ENCODE measurements around the gene KRT83.
A peak's percentile ranks its signal among the peaks of the same experiment; 100 is the strongest.
"Not testable (repeated sequence)": the region's sequence is repeated elsewhere in the genome, so short reads cannot be mapped to it uniquely, and the experiment has no call there.

Gene KRT83

GRCh38 chr12:52298677-52299190 is 22.5 kb downstream of the KRT83 start:
- no peak for DNase-seq (ENCODE audit: low spot score)

DNA sequence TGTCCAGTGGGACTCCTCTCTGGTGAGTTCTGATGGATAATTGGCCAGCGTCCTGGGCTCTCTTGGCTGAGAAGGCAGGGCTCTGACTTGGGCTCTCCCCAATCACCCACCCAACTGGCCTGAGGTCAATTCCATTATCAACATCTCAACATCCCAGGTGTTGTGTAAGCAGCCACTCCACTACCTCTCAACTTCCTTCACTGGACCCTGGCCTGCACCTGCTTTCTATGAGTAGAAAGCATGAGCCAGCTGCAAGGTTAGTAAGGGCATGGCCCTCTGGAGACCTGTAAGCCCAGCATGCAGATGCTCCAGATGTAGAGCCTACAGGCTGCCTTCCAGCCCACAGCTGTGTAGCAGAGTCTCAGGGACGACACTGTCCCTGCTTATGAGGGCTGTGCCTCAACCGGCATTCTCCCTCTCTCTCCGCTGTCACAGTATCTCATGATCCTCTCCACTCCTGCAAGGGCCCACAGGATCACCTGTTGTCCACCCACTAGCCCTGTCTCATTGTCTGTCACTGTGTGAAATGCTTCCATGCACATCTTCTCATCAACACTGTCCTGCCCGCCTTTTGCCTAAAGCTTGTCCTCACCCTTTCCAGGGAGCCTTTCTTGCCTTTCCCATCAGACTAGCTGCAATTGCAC is 24.5 kb downstream of the KRT83 start:
- DNase-seq (ENCODE audit: low spot score): no peak
- TF ChIP-seq CTCF (IDR thresholded peaks at IDR 0.05; ENCODE audit: extremely low read depth, missing control alignments): no peak

More at GRCh38 chr12:52298677-52299190, 22.5 kb downstream of the KRT83 start:
- TF ChIP-seq CTCF (IDR thresholded peaks at IDR 0.05; ENCODE audit: extremely low read depth, missing control alignments): no peak

DNA sequence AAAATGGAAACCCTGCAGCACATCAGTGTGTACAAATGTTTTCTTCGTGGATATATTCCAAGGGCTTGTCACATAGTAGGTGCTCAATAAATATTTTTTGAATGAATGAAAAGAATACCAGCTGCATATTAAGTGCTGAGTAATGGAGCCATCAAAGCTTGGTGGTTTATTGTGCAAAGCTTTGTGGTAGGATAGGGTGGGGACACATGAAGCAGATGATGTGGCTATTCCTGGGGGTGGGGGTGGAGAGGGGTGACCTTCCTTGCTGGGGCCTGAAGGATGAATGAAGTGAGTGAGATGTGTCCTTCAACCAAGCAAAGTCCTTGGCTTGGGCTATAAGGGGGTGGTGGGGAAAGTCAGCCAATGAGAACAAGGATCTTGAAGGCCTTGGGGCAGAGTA is 25.5 kb downstream of the KRT83 start:
- TF ChIP-seq CTCF (IDR thresholded peaks at IDR 0.05; ENCODE audit: extremely low read depth, missing control alignments): no peak
- no peak for DNase-seq (ENCODE audit: low spot score)

GRCh38 chr12:52294803-52295202 is 26.4 kb downstream of the KRT83 start:
- DNase-seq (ENCODE audit: low spot score): no peak
- no peak for TF ChIP-seq CTCF (IDR thresholded peaks at IDR 0.05; ENCODE audit: extremely low read depth, missing control alignments)

DNA sequence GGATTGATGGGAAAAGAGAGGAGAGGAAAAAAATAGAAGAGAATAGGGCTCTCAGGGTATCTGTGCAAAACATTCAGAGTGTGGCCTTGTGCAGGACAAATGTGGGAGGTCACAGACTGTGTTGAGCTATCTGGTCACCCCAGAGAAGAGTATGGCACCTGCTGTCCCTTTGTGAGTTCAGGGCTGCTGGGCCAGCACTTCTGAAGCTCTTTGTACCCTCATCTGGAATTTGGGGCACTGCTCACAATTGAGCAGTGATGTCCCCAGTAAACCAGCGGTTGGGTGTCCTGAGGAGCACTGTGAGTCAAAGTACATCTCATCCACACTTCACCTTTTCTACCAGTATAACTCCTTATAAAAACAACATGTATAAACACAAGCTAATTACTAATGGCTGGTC is 27.3 kb downstream of the KRT83 start:
- no peak for TF ChIP-seq CTCF (IDR thresholded peaks at IDR 0.05; ENCODE audit: extremely low read depth, missing control alignments)
- no peak for DNase-seq (ENCODE audit: low spot score)

- TF ChIP-seq CTCF (IDR thresholded peaks at IDR 0.05; ENCODE audit: extremely low read depth, missing control alignments): no peak
- DNase-seq (ENCODE audit: low spot score): no peak
Observed at GRCh38 chr12:52291267-52291935, 29.8 kb downstream of the KRT83 start, which contains the start of gene KRT81. Gene KRT81 (minus strand): TSS chr12:52291534. CDS start chr12:52291465, 69 bp downstream.

DNA sequence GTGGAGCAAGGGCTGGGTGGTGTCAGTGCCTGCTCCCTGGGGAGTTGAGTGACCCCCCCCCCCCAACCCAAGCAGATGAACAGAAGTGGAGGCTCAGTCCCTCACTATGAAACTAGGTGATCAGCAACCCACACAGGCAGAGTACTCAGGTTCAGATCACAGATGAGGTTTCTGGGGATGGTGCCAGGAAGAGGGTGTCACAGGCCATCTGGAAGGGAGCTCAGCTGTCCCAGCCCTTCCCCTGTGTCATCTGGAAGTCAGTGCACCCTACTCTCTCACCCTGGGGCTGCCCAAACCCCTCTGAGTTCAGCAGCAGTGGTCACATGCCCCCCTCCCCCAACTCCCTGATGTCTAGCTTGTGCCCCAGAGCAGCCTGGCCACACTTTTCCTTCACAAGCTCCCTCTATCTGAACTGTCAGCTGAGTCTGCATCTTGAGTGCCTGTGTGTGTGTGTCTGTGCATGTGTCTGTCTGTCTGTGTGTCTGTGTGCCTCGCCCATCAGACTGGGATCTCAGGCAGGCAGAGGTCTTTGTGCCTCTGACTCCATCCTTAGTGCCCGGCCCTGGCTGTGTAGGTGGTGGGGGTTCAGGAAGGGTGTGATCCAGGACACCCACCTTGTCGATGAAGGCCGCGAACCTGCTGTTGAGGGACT is 30.6 kb downstream of the KRT83 start:
- DNase-seq (ENCODE audit: low spot score): not testable (repeated sequence)

GRCh38 chr12:52287816-52288805 is 33.1 kb downstream of the KRT83 start:
- DNase-seq (ENCODE audit: low spot score): peak; percentile 39

- not testable (repeated sequence) for DNase-seq (ENCODE audit: low spot score)
Observed at GRCh38 chr12:52286857-52287785, 34.1 kb downstream of the KRT83 start.
